HG03064 (cell line): ENCODE results near the gene C3orf33.
A peak's percentile ranks its signal among the peaks of the same experiment; 100 is the strongest.
"Not testable (repeated sequence)": the region's sequence is repeated elsewhere in the genome, so short reads cannot be mapped to it uniquely, and the experiment has no call there.

Experiments
- ATAC-seq: cut with Tn5 transposase; IDR thresholded peaks from one replicate; pipeline ENCODE4 v1.9.1; 2021; ENCODE audit warnings: low read depth; ENCODE audit not compliant: unreplicated experiment

Gene C3orf33

GRCh38 chr3:155805802-155806618, at the start of gene C3orf33:
C3orf33 (minus strand) TSS chr3:155806278; CDS start chr3:155806252, 26 bp downstream.
- ATAC-seq, result peak; percentile 97

- peak; percentile 96 for ATAC-seq
These were observed 48.3 kb upstream of the C3orf33 start, which contains the start of gene SLC33A1 for GRCh38 chr3:155854141-155854940. SLC33A1 (minus strand) TSS chr3:155854427; CDS start chr3:155853997, 430 bp downstream.

GRCh38 chr3:155853214-155854140, 47.4 kb upstream of the C3orf33 start:
- peak; percentile 7 for ATAC-seq

GRCh38 chr3:155852341-155852740, 46.3 kb upstream of the C3orf33 start:
- ATAC-seq, result no peak

- not testable (repeated sequence) for ATAC-seq
These were observed 43.3 kb upstream of the C3orf33 start for GRCh38 chr3:155849404-155849803.

- no peak for ATAC-seq
These were observed 41.9 kb upstream of the C3orf33 start for GRCh38 chr3:155847993-155848392.

GRCh38 chr3:155846119-155846518, 40.0 kb upstream of the C3orf33 start:
- no peak for ATAC-seq

- ATAC-seq, result peak; percentile 57
These were observed 37.5 kb upstream of the C3orf33 start for GRCh38 chr3:155843569-155843968.

- ATAC-seq, result no peak
These were observed 29.4 kb upstream of the C3orf33 start for GRCh38 chr3:155835341-155836071.

- not testable (repeated sequence) for ATAC-seq
These were observed 22.5 kb upstream of the C3orf33 start for GRCh38 chr3:155828490-155829098.

- ATAC-seq, result no peak
These were observed 9.0 kb upstream of the C3orf33 start for GRCh38 chr3:155815030-155815545.

- ATAC-seq, result not testable (repeated sequence)
These were observed 7.1 kb upstream of the C3orf33 start for GRCh38 chr3:155813224-155813623.

GRCh38 chr3:155809181-155809580, 3.1 kb upstream of the C3orf33 start:
- ATAC-seq, result no peak

GRCh38 chr3:155807823-155808222, 1.7 kb upstream of the C3orf33 start:
- no peak for ATAC-seq

- ATAC-seq, result peak; percentile 6
These were observed 775 bp downstream of the C3orf33 start for GRCh38 chr3:155805204-155805801.

GRCh38 chr3:155804323-155804722, 1.8 kb downstream of the C3orf33 start:
- no peak for ATAC-seq

- ATAC-seq, result no peak
These were observed 13.5 kb downstream of the C3orf33 start for GRCh38 chr3:155792532-155792931.

- no peak for ATAC-seq
These were observed 14.9 kb downstream of the C3orf33 start for GRCh38 chr3:155791190-155791589.
